Upper lobe of left lung (tissue), 6 donors: ENCODE data around the gene FBXW8. TPM values are rescaled to one million over a fixed set of nuclear protein-coding genes. Genes with fewer than 3 reads are reported as not detected.
A peak's percentile ranks its signal among the peaks of the same experiment; 100 is the strongest.

ENCODE experiments used
- ATAC-seq, 2 donors: fragments of 200-7000 bp; cut with Tn5 transposase; one replicate each; pipeline ENCODE4 v1.9.1; 2022; ENCODE audit warnings: mild to moderate bottlenecking in 2 of 2, moderate library complexity in 2 of 2; ENCODE audit not compliant: low FRiP score in 2 of 2
- DNase-seq, 2 donors: peaks; one replicate each; pipeline ENCODE4 v3.0.0-alpha.2; 2019 to 2020
- H3K27ac ChIP-seq, 4 donors: fragments of 200-600 bp; sonication (generic); one replicate each; pipeline ENCODE4 v1.5.1; 2016 to 2019
- H3K27me3 ChIP-seq, 4 donors: fragments of 200-600 bp; sonication (generic); one replicate each; pipeline ENCODE4 v1.5.1; 2017 to 2019
- H3K36me3 ChIP-seq, 4 donors: fragments of 200-600 bp; sonication (generic); one replicate each; pipeline ENCODE4 v1.5.1; 2016 to 2019
- H3K4me1 ChIP-seq, 4 donors: fragments of 200-600 bp; sonication (generic); one replicate each; pipeline ENCODE4 v1.5.1; 2018 to 2019
- H3K4me3 ChIP-seq, 4 donors: fragments of 200-600 bp; sonication (generic); one replicate each; pipeline ENCODE4 v1.5.1; 2017 to 2019; ENCODE audit warnings: mild to moderate bottlenecking in 2 of 4, moderate library complexity in 1 of 4
- H3K9me3 ChIP-seq, 4 donors: fragments of 200-600 bp; sonication (generic); one replicate each; pipeline ENCODE4 v1.5.1; 2018 to 2019
- CTCF ChIP-seq, 6 experiments: fragments of 450-650 bp in 4 of 6; fragments of 200-600 bp in 2 of 6; sonication (generic) in 2 of 6; IDR thresholded peaks; one replicate each; pipeline ENCODE4 v1.5.1; 2016 to 2019; ENCODE audit warnings: antibody characterized with exemption in 6 of 6
- EP300 ChIP-seq, 4 donors: sonication (generic); formaldehyde crosslinking; IDR thresholded peaks; one replicate each; pipeline ENCODE4 v1.5.1; 2017; ENCODE audit warnings: antibody characterized with exemption in 4 of 4, control low read depth in 2 of 4
- POLR2A ChIP-seq, 4 donors: fragments of 450-650 bp; IDR thresholded peaks; one replicate each; pipeline ENCODE4 v1.5.1; 2016 to 2017; ENCODE audit warnings: antibody characterized with exemption in 4 of 4, mild to moderate bottlenecking in 2 of 4
- POLR2AphosphoS5 ChIP-seq, 2 donors: sonication (generic); formaldehyde crosslinking; IDR thresholded peaks; one replicate each; pipeline ENCODE4 v1.5.1; 2017; ENCODE audit warnings: antibody characterized with exemption in 2 of 2
- WGBS, 2 donors: methylation state at CpG; one replicate each; pipeline ENCODE4 v1.1.5; 2017 to 2018; 5-methylcytosine and 5-hydroxymethylcytosine counted together
- total RNA-seq, 6 donors: library from RNA; depleted of rRNA in 4 of 6; stranded (reverse); fragments of >200 nt in 4 of 6; gene quantifications; one replicate each; pipeline versions ENCODE4 v1.1.0 to v1.2.1, GENCODE V29; 2016 to 2021
- donor health status: DM: no; HTN: no; CAD: no; lungs with moderate emphysema.
- donor health status: DM: no; HTN: yes; CAD: no; lungs with severe emphysema.

FBXW8 gene
- total RNA-seq, 6 donors from 2014 or later: 14.7 to 52.4 (median 18.6) TPM

DNA sequence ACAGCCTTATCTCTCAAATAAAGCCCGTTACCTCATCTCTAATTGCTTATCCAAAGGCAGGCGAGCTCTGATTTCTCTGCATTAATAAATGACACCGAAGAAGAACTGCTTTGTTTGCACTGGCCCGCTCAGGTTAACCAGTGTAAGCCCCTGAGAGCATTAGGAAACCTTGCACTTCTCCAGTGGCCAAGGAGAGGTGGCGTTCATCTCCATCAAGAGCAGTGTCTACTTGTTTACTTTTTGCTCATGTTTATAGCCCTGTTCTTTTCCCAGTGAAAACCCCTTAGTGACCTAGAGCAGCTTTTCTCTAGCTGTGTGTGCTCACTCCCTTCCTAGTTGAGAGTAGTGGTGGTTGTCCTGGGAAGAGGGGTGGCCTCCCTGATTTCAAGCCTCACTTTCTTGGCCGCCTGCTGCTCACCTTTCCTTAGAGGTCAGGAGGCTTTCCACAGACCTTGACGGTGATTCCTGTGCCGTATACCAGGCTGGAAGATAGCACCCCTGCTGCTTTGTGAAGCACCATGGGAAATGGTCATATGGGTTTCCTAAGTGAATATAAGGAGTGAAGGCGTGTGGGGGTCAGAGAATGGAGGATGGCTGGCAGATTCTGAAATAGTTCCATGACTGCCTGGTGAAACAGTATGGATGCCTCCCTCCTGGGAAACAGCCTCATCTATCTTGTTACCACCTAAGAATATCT, 16.6 kb downstream of the FBXW8 start:
- H3K27me3 ChIP-seq: no peaks in the 10 kb centered on the region
- no peak overlapping the region for H3K4me3 ChIP-seq
- H3K36me3 ChIP-seq: peaks cover 0 to 19% (median 9%) of the 10 kb centered on the region in 4 donors
- peak in 1 of 2 donors; percentile 26 for ATAC-seq
- H3K4me1 ChIP-seq: peaks cover 0 to 10% (median 2%) of the 10 kb centered on the region in 4 donors
- H3K27ac ChIP-seq: no peak overlapping the region
- no peak for TF ChIP-seq POLR2AphosphoS5 (IDR thresholded peaks at IDR 0.05)
- TF ChIP-seq POLR2A (IDR thresholded peaks at IDR 0.05): no peak
- no peak for TF ChIP-seq EP300 (IDR thresholded peaks at IDR 0.05)
- TF ChIP-seq CTCF (IDR thresholded peaks at IDR 0.05): no peak
- H3K9me3 ChIP-seq: no peaks in the 10 kb centered on the region
- DNase-seq: no peak
- 81 to 83% methylated on average over 9 of the region's 9 CpGs for WGBS, 2 donors

GRCh38 chr12:116928504-116928903, 17.8 kb downstream of the FBXW8 start:
- peaks cover 0 to 17% (median 5%) of the 10 kb centered on the region in 4 donors for H3K4me1 ChIP-seq
- no peak for ATAC-seq
- H3K27me3 ChIP-seq: no peaks in the 10 kb centered on the region
- WGBS, 2 donors: 92 to 95% methylated on average over 5 of the region's 5 CpGs
- TF ChIP-seq POLR2A (IDR thresholded peaks at IDR 0.05) (no peak), POLR2AphosphoS5 (IDR thresholded peaks at IDR 0.05) (no peak), CTCF (IDR thresholded peaks at IDR 0.05) (no peak), EP300 (IDR thresholded peaks at IDR 0.05) (no peak)
- no peak overlapping the region for H3K27ac ChIP-seq
- DNase-seq: no peak
- peaks cover 0 to 20% (median 9%) of the 10 kb centered on the region in 4 donors for H3K36me3 ChIP-seq
- H3K9me3 ChIP-seq: no peaks in the 10 kb centered on the region
- H3K4me3 ChIP-seq: no peak overlapping the region

- TF ChIP-seq CTCF (IDR thresholded peaks at IDR 0.05) (no peak), POLR2AphosphoS5 (IDR thresholded peaks at IDR 0.05) (no peak), POLR2A (IDR thresholded peaks at IDR 0.05) (no peak), EP300 (IDR thresholded peaks at IDR 0.05) (no peak)
- H3K27ac ChIP-seq: no peak overlapping the region
- ATAC-seq (no peak), DNase-seq (no peak)
- H3K4me3 ChIP-seq: no peak overlapping the region
- peaks cover 0 to 20% (median 9%) of the 10 kb centered on the region in 4 donors for H3K36me3 ChIP-seq
- H3K27me3 ChIP-seq: no peaks in the 10 kb centered on the region
- peaks cover 0 to 14% (median 10%) of the 10 kb centered on the region in 4 donors for H3K4me1 ChIP-seq
- H3K9me3 ChIP-seq: no peaks in the 10 kb centered on the region
These were observed 19.1 kb downstream of the FBXW8 start for GRCh38 chr12:116929885-116930284.

DNA sequence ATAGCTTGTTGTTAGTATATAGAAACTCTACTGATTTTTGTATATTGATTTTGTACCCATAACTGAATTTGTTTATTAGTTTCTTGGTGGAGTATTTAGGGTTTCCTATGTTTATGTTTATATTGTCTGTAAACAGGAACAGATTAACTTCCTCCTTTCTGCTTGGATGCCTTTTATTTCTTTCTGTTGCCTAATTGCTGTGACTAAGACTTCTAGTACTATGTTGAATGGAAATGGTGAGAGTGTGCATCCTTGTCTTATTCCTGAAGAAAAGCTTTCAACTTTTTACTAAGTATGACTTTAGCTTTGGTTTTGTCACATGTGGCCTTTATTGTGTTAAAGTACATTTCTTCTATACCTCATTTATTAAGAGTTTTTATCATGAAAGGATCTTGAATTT, 20.9 kb downstream of the FBXW8 start:
- ATAC-seq (no peak), DNase-seq (no peak)
- H3K4me1 ChIP-seq: peaks cover 0 to 20% (median 13%) of the 10 kb centered on the region in 4 donors
- H3K27me3 ChIP-seq: no peaks in the 10 kb centered on the region
- H3K4me3 ChIP-seq: no peak overlapping the region
- H3K36me3 ChIP-seq: peaks cover 0 to 20% (median 9%) of the 10 kb centered on the region in 4 donors
- TF ChIP-seq POLR2AphosphoS5 (IDR thresholded peaks at IDR 0.05) (no peak), POLR2A (IDR thresholded peaks at IDR 0.05) (no peak), CTCF (IDR thresholded peaks at IDR 0.05) (no peak), EP300 (IDR thresholded peaks at IDR 0.05) (no peak)
- no peaks in the 10 kb centered on the region for H3K9me3 ChIP-seq
- H3K27ac ChIP-seq: no peak overlapping the region

DNA sequence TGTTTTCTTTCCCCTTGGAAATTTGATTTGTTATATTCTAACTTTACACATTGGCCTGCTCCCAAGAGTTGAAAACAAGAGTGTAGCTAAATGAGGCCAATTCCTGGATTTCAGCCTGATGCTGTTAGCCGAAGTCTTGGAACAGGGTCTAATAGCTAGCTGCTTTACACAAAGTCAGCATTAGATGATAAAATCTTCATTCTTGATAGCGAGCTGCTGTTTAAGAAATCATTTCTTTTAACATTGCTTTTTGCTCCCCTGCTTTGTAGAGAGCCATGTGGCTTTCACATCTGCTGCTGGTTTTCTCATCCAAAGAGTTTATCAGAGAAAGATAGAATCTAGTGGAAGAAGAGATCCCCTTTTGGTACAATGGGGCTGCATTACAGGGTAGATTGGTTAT, 22.3 kb downstream of the FBXW8 start:
- ATAC-seq (no peak), DNase-seq (no peak)
- 48 to 66% methylated on average over 2 of the region's 2 CpGs for WGBS, 2 donors
- Histone ChIP-seq H3K9me3 (no peaks in the 10 kb centered on the region), H3K27ac (no peak overlapping the region), H3K4me1 (peaks cover 0 to 20% (median 11%) of the 10 kb centered on the region in 4 donors), H3K36me3 (peaks cover 0 to 16% (median 9%) of the 10 kb centered on the region in 4 donors), H3K4me3 (no peak overlapping the region), H3K27me3 (no peaks in the 10 kb centered on the region)
- no peak for TF ChIP-seq CTCF (IDR thresholded peaks at IDR 0.05)
- TF ChIP-seq POLR2A (IDR thresholded peaks at IDR 0.05): no peak
- no peak for TF ChIP-seq POLR2AphosphoS5 (IDR thresholded peaks at IDR 0.05)
- TF ChIP-seq EP300 (IDR thresholded peaks at IDR 0.05): no peak
